Osteocyte (in vitro differentiated cells): ENCODE results near the gene ARHGEF16. TPM values are rescaled to one million over a fixed set of nuclear protein-coding genes. Genes with fewer than 3 reads are reported as not detected.

Experiments used
- DNase-seq: peaks from one replicate; pipeline ENCODE4 v3.0.0; 2021; ENCODE audit warnings: mixed read lengths; ENCODE audit not compliant: unreplicated experiment; ENCODE audit errors: extremely low spot score
- H3K27ac Mint-ChIP-seq: one replicate; pipeline ENCODE4 v1.8.0; 2021; ENCODE audit warnings: mild to moderate bottlenecking, mixed read lengths; ENCODE audit not compliant: unreplicated experiment
- H3K27me3 Mint-ChIP-seq: one replicate; pipeline ENCODE4 v1.8.0; 2021; ENCODE audit warnings: mixed read lengths; ENCODE audit not compliant: unreplicated experiment
- H3K36me3 Mint-ChIP-seq: one replicate; pipeline ENCODE4 v1.8.0; 2021; ENCODE audit warnings: mixed read lengths; ENCODE audit not compliant: unreplicated experiment
- H3K4me1 Mint-ChIP-seq: one replicate; pipeline ENCODE4 v1.8.0; 2021; ENCODE audit warnings: mixed read lengths; ENCODE audit not compliant: unreplicated experiment
- H3K4me3 Mint-ChIP-seq: one replicate; pipeline ENCODE4 v1.8.0; 2021; ENCODE audit warnings: mild to moderate bottlenecking, moderate library complexity, mixed read lengths; ENCODE audit not compliant: unreplicated experiment
- H3K9me3 Mint-ChIP-seq: one replicate; pipeline ENCODE4 v1.8.0; 2021; ENCODE audit warnings: mixed read lengths; ENCODE audit not compliant: unreplicated experiment
- CTCF ChIP-seq: fragments of 200-600 bp; sonication (generic); IDR thresholded peaks from 2 replicates; pipeline ENCODE4 v1.5.0; 2021; ENCODE audit warnings: antibody characterized with exemption, mild to moderate bottlenecking, moderate library complexity
- total RNA-seq: library from RNA; stranded (reverse); gene quantifications from 2 replicates; pipeline ENCODE4 v1.2.1, GENCODE V29; 2021

The ARHGEF16 gene
- total RNA-seq, 1 donor from 2014 or later, result 3.2 TPM

DNA sequence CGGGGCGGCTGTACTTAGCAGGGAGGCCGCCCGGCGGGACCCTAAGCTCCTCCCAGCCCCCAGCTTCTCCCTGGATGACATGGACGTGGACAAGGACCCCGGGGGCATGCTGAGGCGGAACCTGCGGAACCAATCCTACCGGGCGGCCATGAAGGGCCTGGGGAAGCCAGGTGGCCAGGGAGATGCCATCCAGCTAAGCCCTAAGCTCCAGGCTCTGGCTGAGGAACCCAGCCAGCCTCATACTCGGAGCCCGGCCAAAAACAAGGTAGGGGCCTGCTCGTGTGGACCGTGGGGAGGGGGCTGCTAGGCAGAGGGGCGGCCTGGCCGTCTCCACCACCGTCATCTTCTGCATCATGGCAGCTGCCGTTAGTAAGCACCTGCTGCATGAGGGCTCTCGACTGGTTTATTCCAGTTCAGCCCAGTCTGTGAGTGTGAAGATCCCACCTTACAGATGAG is 9.0 kb downstream of the ARHGEF16 start:
- H3K4me3 Mint-ChIP-seq, result no peak overlapping the region
- no peaks in the 10 kb centered on the region for H3K27me3 Mint-ChIP-seq
- H3K36me3 Mint-ChIP-seq, result no peaks in the 10 kb centered on the region
- DNase-seq, result no peak
- H3K9me3 Mint-ChIP-seq, result no peaks in the 10 kb centered on the region
- H3K27ac Mint-ChIP-seq, result no peak overlapping the region
- TF ChIP-seq CTCF, result no peak
- H3K4me1 Mint-ChIP-seq, result peaks cover 36% of the 10 kb centered on the region

DNA sequence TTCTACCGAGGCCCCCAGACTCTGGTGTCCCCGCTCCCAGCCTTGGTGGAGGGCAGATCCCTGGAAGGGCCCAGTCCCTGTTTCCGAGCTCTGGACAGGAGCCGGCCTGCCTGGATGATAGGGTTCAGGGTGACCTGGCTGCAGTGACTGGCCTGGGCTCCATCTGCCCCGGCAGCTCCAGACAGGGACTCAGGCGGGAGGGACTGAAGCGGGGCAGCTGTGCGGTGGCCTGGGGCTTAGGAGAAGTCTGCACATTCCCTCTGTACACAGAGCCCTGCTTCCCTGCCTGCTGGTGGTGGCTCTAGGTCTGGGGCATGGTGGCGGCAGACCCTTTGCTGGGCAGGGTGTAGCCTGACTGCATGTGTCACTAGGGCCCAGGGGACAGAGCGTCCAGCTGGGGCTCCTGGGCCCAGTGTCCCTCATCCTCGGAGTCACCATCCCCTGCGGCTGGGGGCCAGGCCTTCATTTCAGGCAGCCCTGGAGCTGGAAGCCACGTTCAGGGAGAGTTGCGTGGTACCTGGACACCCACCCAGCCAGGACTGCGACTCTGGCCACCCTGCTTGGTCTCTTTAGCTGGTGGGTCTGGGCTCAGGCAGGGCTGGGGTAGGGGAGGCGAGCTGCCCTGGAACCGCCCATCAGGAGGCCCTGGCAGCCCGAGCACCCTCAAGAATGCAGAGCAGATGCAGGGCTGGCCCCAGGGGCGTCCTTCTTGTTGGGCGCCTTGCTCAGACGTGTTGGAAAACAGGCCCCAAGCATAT is 9.6 kb downstream of the ARHGEF16 start:
- no peaks in the 10 kb centered on the region for H3K9me3 Mint-ChIP-seq
- no peak for DNase-seq
- no peak for TF ChIP-seq CTCF
- no peaks in the 10 kb centered on the region for H3K27me3 Mint-ChIP-seq
- H3K4me3 Mint-ChIP-seq, result no peak overlapping the region
- no peaks in the 10 kb centered on the region for H3K36me3 Mint-ChIP-seq
- H3K27ac Mint-ChIP-seq, result no peak overlapping the region
- peaks cover 29% of the 10 kb centered on the region for H3K4me1 Mint-ChIP-seq

DNA sequence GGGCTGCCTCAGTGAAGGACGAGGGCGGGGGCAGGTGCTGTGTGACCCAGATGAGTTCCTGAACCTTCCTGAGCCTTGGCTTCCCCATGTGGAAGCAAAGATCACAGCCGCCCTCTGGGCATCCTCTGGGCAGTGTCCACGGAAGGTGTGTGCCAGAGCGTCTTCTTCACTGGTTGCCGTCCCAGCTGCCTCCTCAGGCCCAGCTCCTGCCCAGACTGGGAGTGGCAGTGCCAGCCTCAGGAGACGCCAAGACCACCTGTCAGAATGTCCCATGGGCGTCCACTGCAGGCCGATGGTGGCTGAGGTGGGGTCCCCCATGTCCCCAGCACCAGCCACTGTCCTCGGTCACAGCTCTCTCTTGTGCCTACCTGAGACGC is 10.2 kb downstream of the ARHGEF16 start:
- no peaks in the 10 kb centered on the region for H3K9me3 Mint-ChIP-seq

DNA sequence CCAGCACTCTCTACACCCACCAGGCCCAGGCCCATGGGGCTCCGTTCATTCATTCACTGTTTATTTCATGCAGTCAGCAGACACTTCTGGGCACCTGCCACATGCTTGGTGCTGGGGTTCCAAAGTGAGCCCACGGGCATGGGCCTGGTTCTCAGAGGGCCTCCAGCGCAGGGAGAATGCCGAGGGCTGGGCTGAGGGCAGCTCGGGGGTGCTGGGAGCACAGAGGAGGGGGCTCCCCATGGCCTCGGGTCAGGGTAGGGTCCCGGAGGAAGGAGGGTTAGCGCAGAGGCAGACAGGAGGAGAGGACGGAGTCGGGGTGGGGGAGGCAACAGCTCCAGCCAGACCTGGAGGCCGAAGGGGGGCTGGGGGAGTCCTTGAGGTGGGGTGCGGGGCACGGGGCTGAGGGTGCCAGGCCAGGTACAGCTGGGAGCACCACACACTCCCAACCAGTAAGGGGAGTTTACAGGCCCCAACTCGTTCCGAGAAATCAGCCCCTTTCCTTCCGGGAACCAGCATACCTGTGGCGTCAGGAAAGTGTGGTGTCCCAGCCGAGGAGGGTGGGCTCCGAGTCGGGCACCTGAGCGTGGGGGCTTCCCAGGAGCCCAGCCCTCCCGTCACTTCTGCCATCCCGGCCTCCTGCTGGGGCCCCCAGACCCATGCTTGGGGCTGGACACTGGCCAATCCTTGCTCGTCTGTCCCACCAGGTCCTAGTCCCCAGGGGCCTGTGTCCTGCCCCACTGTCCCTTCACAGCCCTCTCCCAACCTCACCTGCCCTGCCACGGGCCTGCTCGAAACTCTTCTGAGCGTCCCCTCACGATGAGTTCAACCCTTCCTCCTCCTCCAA is 10.8 kb downstream of the ARHGEF16 start:
- no peaks in the 10 kb centered on the region for H3K9me3 Mint-ChIP-seq
- H3K4me3 Mint-ChIP-seq, result no peak overlapping the region
- no peaks in the 10 kb centered on the region for H3K27me3 Mint-ChIP-seq
- no peak for TF ChIP-seq CTCF
- peaks cover 20% of the 10 kb centered on the region for H3K4me1 Mint-ChIP-seq
- H3K27ac Mint-ChIP-seq, result no peak overlapping the region
- DNase-seq, result no peak
- no peaks in the 10 kb centered on the region for H3K36me3 Mint-ChIP-seq

More for the DNA sequence above, 10.2 kb downstream of the ARHGEF16 start:
- Mint-ChIP-seq H3K4me3 (no peak overlapping the region), H3K27me3 (no peaks in the 10 kb centered on the region), H3K27ac (no peak overlapping the region), H3K4me1 (peaks cover 24% of the 10 kb centered on the region), H3K36me3 (no peaks in the 10 kb centered on the region)
- TF ChIP-seq CTCF, result no peak
- DNase-seq, result no peak

DNA sequence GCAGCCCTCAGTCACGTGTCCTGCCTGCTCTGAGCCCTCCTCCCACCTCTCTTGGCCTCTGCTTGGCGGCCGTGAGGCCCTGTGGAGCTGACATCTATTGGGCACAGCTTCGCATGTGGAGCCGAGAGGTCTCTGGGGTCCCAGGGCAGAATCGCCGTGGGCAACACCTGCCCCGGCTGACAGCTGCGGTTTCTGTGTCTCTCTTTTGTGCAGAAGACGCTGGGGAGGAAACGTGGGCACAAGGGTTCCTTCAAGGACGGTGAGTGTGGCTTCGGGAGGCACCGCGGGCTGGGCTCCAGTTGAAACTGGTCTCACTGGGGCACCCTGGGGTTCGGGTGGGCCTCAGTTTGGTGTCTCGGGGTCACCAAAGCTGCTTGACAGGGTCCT is 11.5 kb downstream of the ARHGEF16 start:
- no peak for DNase-seq
- TF ChIP-seq CTCF, result no peak
- H3K4me1 Mint-ChIP-seq, result peaks cover 20% of the 10 kb centered on the region
- no peak overlapping the region for H3K4me3 Mint-ChIP-seq
- no peak overlapping the region for H3K27ac Mint-ChIP-seq
- H3K27me3 Mint-ChIP-seq, result no peaks in the 10 kb centered on the region
- H3K9me3 Mint-ChIP-seq, result no peaks in the 10 kb centered on the region
- H3K36me3 Mint-ChIP-seq, result no peaks in the 10 kb centered on the region
